ENCODE measurements around the gene HNRNPUL2.

- no peak for TF ChIP-seq POLR2A (IDR thresholded peaks at IDR 0.05; ENCODE audit: control extremely low read depth in 1 of 2, low read depth in 2 of 2, low read length in 2 of 2)
- TF ChIP-seq GABPA (IDR thresholded peaks at IDR 0.05; ENCODE audit: borderline replicate concordance, insufficient read depth, low read length), result no peak
- TF ChIP-seq CTCF (IDR thresholded peaks at IDR 0.05; ENCODE audit: control extremely low read depth in 1 of 3, insufficient read depth in 1 of 3, low read depth in 1 of 3, low read length in 3 of 3), result no peak
- TF ChIP-seq NANOG (IDR thresholded peaks at IDR 0.05; ENCODE audit: insufficient read depth, low read depth, low read length, poor library complexity, severe bottlenecking), result no peak
- no peak for TF ChIP-seq POLR2AphosphoS5 (IDR thresholded peaks at IDR 0.05; ENCODE audit: low read depth, low read length)
Measured at GRCh38 chr11:62712861-62713260, 14.4 kb downstream of the HNRNPUL2 start.
